ENCODE results near the gene ERI2.

The ERI2 gene

GRCh38 chr16:20799599-20799998 is 6.7 kb downstream of the ERI2 start:
- Histone ChIP-seq H3K36me3 (ENCODE audit: control insufficient read depth, insufficient read depth, low read length) (peaks cover 7% of the 10 kb centered on the region), H3K9me3 (ENCODE audit: control insufficient read depth, low read length) (no peaks in the 10 kb centered on the region), H3K27me3 (ENCODE audit: control insufficient read depth, insufficient read depth, low read length, poor library complexity, severe bottlenecking) (no peaks in the 10 kb centered on the region), H3K27ac (ENCODE audit: insufficient read depth, low read depth, low read length, poor library complexity, severe bottlenecking) (no peak overlapping the region), H3K4me1 (ENCODE audit: control insufficient read depth, insufficient read depth, low read length) (peaks cover 4% of the 10 kb centered on the region), H3K4me3 (ENCODE audit: insufficient read depth, low read depth, low read length) (no peak overlapping the region)
- 94 to 100% methylated on average over 1 of the region's 2 CpGs for WGBS, 2 experiments

GRCh38 chr16:20798364-20798763 is 7.9 kb downstream of the ERI2 start:
- peaks cover 7% of the 10 kb centered on the region for H3K36me3 ChIP-seq (ENCODE audit: control insufficient read depth, insufficient read depth, low read length)

GRCh38 chr16:20791923-20792612 is 14.2 kb downstream of the ERI2 start:
- peaks cover 4% of the 10 kb centered on the region for H3K4me1 ChIP-seq (ENCODE audit: control insufficient read depth, insufficient read depth, low read length)
- H3K9me3 ChIP-seq (ENCODE audit: control insufficient read depth, low read length) = no peaks in the 10 kb centered on the region
- H3K36me3 ChIP-seq (ENCODE audit: control insufficient read depth, insufficient read depth, low read length) = no peaks in the 10 kb centered on the region
- 92 to 93% methylated on average over 5 of the region's 5 CpGs for WGBS, 2 experiments
- H3K27me3 ChIP-seq (ENCODE audit: control insufficient read depth, insufficient read depth, low read length, poor library complexity, severe bottlenecking) = no peaks in the 10 kb centered on the region
- H3K27ac ChIP-seq (ENCODE audit: insufficient read depth, low read depth, low read length, poor library complexity, severe bottlenecking) = no peak overlapping the region
- H3K4me3 ChIP-seq (ENCODE audit: insufficient read depth, low read depth, low read length) = no peak overlapping the region

More at GRCh38 chr16:20798364-20798763, 7.9 kb downstream of the ERI2 start:
- no peaks in the 10 kb centered on the region for H3K27me3 ChIP-seq (ENCODE audit: control insufficient read depth, insufficient read depth, low read length, poor library complexity, severe bottlenecking)
- H3K4me3 ChIP-seq (ENCODE audit: insufficient read depth, low read depth, low read length) = no peak overlapping the region
- peaks cover 4% of the 10 kb centered on the region for H3K4me1 ChIP-seq (ENCODE audit: control insufficient read depth, insufficient read depth, low read length)
- no peak overlapping the region for H3K27ac ChIP-seq (ENCODE audit: insufficient read depth, low read depth, low read length, poor library complexity, severe bottlenecking)
- no peaks in the 10 kb centered on the region for H3K9me3 ChIP-seq (ENCODE audit: control insufficient read depth, low read length)
- WGBS, 2 experiments = 95 to 96% methylated on average over 2 of the region's 2 CpGs

- no peak overlapping the region for H3K4me3 ChIP-seq (ENCODE audit: insufficient read depth, low read depth, low read length)
- H3K9me3 ChIP-seq (ENCODE audit: control insufficient read depth, low read length) = no peaks in the 10 kb centered on the region
- no peaks in the 10 kb centered on the region for H3K4me1 ChIP-seq (ENCODE audit: control insufficient read depth, insufficient read depth, low read length)
- H3K27ac ChIP-seq (ENCODE audit: insufficient read depth, low read depth, low read length, poor library complexity, severe bottlenecking) = no peak overlapping the region
- H3K27me3 ChIP-seq (ENCODE audit: control insufficient read depth, insufficient read depth, low read length, poor library complexity, severe bottlenecking) = no peaks in the 10 kb centered on the region
- no peaks in the 10 kb centered on the region for H3K36me3 ChIP-seq (ENCODE audit: control insufficient read depth, insufficient read depth, low read length)
Observed at GRCh38 chr16:20789130-20789529, 17.1 kb downstream of the ERI2 start.

GRCh38 chr16:20784204-20784603 is 22.1 kb downstream of the ERI2 start:
- no peaks in the 10 kb centered on the region for H3K9me3 ChIP-seq (ENCODE audit: control insufficient read depth, low read length)
- H3K4me3 ChIP-seq (ENCODE audit: insufficient read depth, low read depth, low read length) = no peak overlapping the region
- no peaks in the 10 kb centered on the region for H3K36me3 ChIP-seq (ENCODE audit: control insufficient read depth, insufficient read depth, low read length)
- H3K27me3 ChIP-seq (ENCODE audit: control insufficient read depth, insufficient read depth, low read length, poor library complexity, severe bottlenecking) = no peaks in the 10 kb centered on the region
- H3K27ac ChIP-seq (ENCODE audit: insufficient read depth, low read depth, low read length, poor library complexity, severe bottlenecking) = no peak overlapping the region
- H3K4me1 ChIP-seq (ENCODE audit: control insufficient read depth, insufficient read depth, low read length) = no peaks in the 10 kb centered on the region

GRCh38 chr16:20782470-20782869 is 23.8 kb downstream of the ERI2 start:
- Histone ChIP-seq H3K4me3 (ENCODE audit: insufficient read depth, low read depth, low read length) (no peak overlapping the region), H3K27ac (ENCODE audit: insufficient read depth, low read depth, low read length, poor library complexity, severe bottlenecking) (no peak overlapping the region), H3K36me3 (ENCODE audit: control insufficient read depth, insufficient read depth, low read length) (no peaks in the 10 kb centered on the region), H3K9me3 (ENCODE audit: control insufficient read depth, low read length) (no peaks in the 10 kb centered on the region), H3K27me3 (ENCODE audit: control insufficient read depth, insufficient read depth, low read length, poor library complexity, severe bottlenecking) (no peaks in the 10 kb centered on the region), H3K4me1 (ENCODE audit: control insufficient read depth, insufficient read depth, low read length) (no peaks in the 10 kb centered on the region)
- 83 to 89% methylated on average over 2 of the region's 2 CpGs for WGBS, 2 experiments

- no peak overlapping the region for H3K27ac ChIP-seq (ENCODE audit: insufficient read depth, low read depth, low read length, poor library complexity, severe bottlenecking)
- H3K27me3 ChIP-seq (ENCODE audit: control insufficient read depth, insufficient read depth, low read length, poor library complexity, severe bottlenecking) = no peaks in the 10 kb centered on the region
- no peaks in the 10 kb centered on the region for H3K4me1 ChIP-seq (ENCODE audit: control insufficient read depth, insufficient read depth, low read length)
- WGBS, 2 experiments = no CpG with 5 or more reads among the region's 1 CpG
- no peak overlapping the region for H3K4me3 ChIP-seq (ENCODE audit: insufficient read depth, low read depth, low read length)
- H3K9me3 ChIP-seq (ENCODE audit: control insufficient read depth, low read length) = no peaks in the 10 kb centered on the region
- no peaks in the 10 kb centered on the region for H3K36me3 ChIP-seq (ENCODE audit: control insufficient read depth, insufficient read depth, low read length)
Observed at GRCh38 chr16:20781697-20782096, 24.6 kb downstream of the ERI2 start.

GRCh38 chr16:20774703-20775362 is 31.4 kb downstream of the ERI2 start:
- H3K9me3 ChIP-seq (ENCODE audit: control insufficient read depth, low read length) = no peaks in the 10 kb centered on the region
- no peaks in the 10 kb centered on the region for H3K4me1 ChIP-seq (ENCODE audit: control insufficient read depth, insufficient read depth, low read length)
- no peaks in the 10 kb centered on the region for H3K27me3 ChIP-seq (ENCODE audit: control insufficient read depth, insufficient read depth, low read length, poor library complexity, severe bottlenecking)
- no peak overlapping the region for H3K27ac ChIP-seq (ENCODE audit: insufficient read depth, low read depth, low read length, poor library complexity, severe bottlenecking)
- H3K36me3 ChIP-seq (ENCODE audit: control insufficient read depth, insufficient read depth, low read length) = no peaks in the 10 kb centered on the region
- 58 to 61% methylated on average over 6 to 7 of the region's 7 CpGs for WGBS, 2 experiments
- H3K4me3 ChIP-seq (ENCODE audit: insufficient read depth, low read depth, low read length) = no peak overlapping the region

- Histone ChIP-seq H3K9me3 (ENCODE audit: control insufficient read depth, low read length) (no peaks in the 10 kb centered on the region), H3K27ac (ENCODE audit: insufficient read depth, low read depth, low read length, poor library complexity, severe bottlenecking) (no peak overlapping the region), H3K4me3 (ENCODE audit: insufficient read depth, low read depth, low read length) (no peak overlapping the region), H3K36me3 (ENCODE audit: control insufficient read depth, insufficient read depth, low read length) (no peaks in the 10 kb centered on the region), H3K4me1 (ENCODE audit: control insufficient read depth, insufficient read depth, low read length) (no peaks in the 10 kb centered on the region), H3K27me3 (ENCODE audit: control insufficient read depth, insufficient read depth, low read length, poor library complexity, severe bottlenecking) (no peaks in the 10 kb centered on the region)
- 84 to 92% methylated on average over 2 of the region's 3 CpGs for WGBS, 2 experiments
Observed at GRCh38 chr16:20773679-20774078, 32.6 kb downstream of the ERI2 start.

GRCh38 chr16:20768818-20769217 is 37.5 kb downstream of the ERI2 start:
- WGBS, 2 experiments = 87 to 89% methylated on average over 1 of the region's 1 CpG
- Histone ChIP-seq H3K9me3 (ENCODE audit: control insufficient read depth, low read length) (no peaks in the 10 kb centered on the region), H3K27ac (ENCODE audit: insufficient read depth, low read depth, low read length, poor library complexity, severe bottlenecking) (no peak overlapping the region), H3K27me3 (ENCODE audit: control insufficient read depth, insufficient read depth, low read length, poor library complexity, severe bottlenecking) (no peaks in the 10 kb centered on the region), H3K4me1 (ENCODE audit: control insufficient read depth, insufficient read depth, low read length) (no peaks in the 10 kb centered on the region), H3K4me3 (ENCODE audit: insufficient read depth, low read depth, low read length) (no peak overlapping the region), H3K36me3 (ENCODE audit: control insufficient read depth, insufficient read depth, low read length) (no peaks in the 10 kb centered on the region)
